Mesendoderm (in vitro differentiated cells): Measurements from ENCODE around the gene GNA14.
A peak's percentile ranks its signal among the peaks of the same experiment; 100 is the strongest.
"Not testable (repeated sequence)": the region's sequence is repeated elsewhere in the genome, so short reads cannot be mapped to it uniquely, and the experiment has no call there.

ENCODE experiments used
- DNase-seq: peaks from one replicate; pipeline ENCODE4 v3.0.0; 2013
- H2AK5ac ChIP-seq: 2 replicates; pipeline ENCODE4 v1.6.1; 2013; ENCODE audit warnings: low read length, inconsistent platforms
- H2BK120ac ChIP-seq: 2 replicates; pipeline ENCODE4 v1.6.1; 2013; ENCODE audit warnings: low read depth, mild to moderate bottlenecking, low read length, moderate library complexity, mixed read lengths
- H2BK15ac ChIP-seq: replicated peaks from 2 replicates; pipeline ENCODE4 v1.6.1; 2013; ENCODE audit warnings: low read depth, mild to moderate bottlenecking, moderate library complexity
- H2BK5ac ChIP-seq: 2 replicates; pipeline ENCODE4 v1.6.1; 2013; ENCODE audit warnings: low read length, inconsistent platforms
- H3K18ac ChIP-seq: 2 replicates; pipeline ENCODE4 v1.6.1; 2013; ENCODE audit warnings: mild to moderate bottlenecking, low read length, mixed read lengths
- H3K23ac ChIP-seq: one replicate; pipeline ENCODE4 v1.6.1; 2013; ENCODE audit warnings: low read length
- H3K27ac ChIP-seq: 2 replicates; pipeline ENCODE4 v1.5.1; 2013; ENCODE audit warnings: low read depth, mild to moderate bottlenecking, inconsistent platforms, low read length, moderate library complexity
- H3K27me3 ChIP-seq: 2 replicates; pipeline ENCODE4 v1.6.1; 2013; ENCODE audit warnings: low read length, control low read depth, mild to moderate bottlenecking, inconsistent platforms; ENCODE audit not compliant: insufficient read depth, poor library complexity
- H3K36me3 ChIP-seq: 2 replicates; pipeline ENCODE4 v1.6.1; 2013; ENCODE audit warnings: low read length, inconsistent platforms; ENCODE audit not compliant: control insufficient read depth, insufficient read depth
- H3K4ac ChIP-seq: one replicate; pipeline ENCODE4 v1.6.1; 2013; ENCODE audit warnings: low read depth, mild to moderate bottlenecking, low read length, moderate library complexity
- H3K4me1 ChIP-seq: 2 replicates; pipeline ENCODE4 v1.6.1; 2013; ENCODE audit warnings: low read depth, low read length, inconsistent platforms; ENCODE audit not compliant: control insufficient read depth
- H3K4me2 ChIP-seq: 2 replicates; pipeline ENCODE4 v1.6.1; 2013; ENCODE audit warnings: low read length
- H3K4me3 ChIP-seq: 2 replicates; pipeline ENCODE4 v1.5.1; 2013; ENCODE audit warnings: mild to moderate bottlenecking, low read length
- H3K56ac ChIP-seq: one replicate; pipeline ENCODE4 v1.6.1; 2013; ENCODE audit warnings: low read length
- H3K79me1 ChIP-seq: 2 replicates; pipeline ENCODE4 v1.6.1; 2013; ENCODE audit warnings: low read length, inconsistent platforms
- H3K79me2 ChIP-seq: 2 replicates; pipeline ENCODE4 v1.6.1; 2013; ENCODE audit warnings: mild to moderate bottlenecking, low read length; ENCODE audit not compliant: control insufficient read depth, insufficient read depth
- H3K9ac ChIP-seq: 2 replicates; pipeline ENCODE4 v1.6.1; 2013; ENCODE audit warnings: low read length, inconsistent platforms
- H4K5ac ChIP-seq: one replicate; pipeline ENCODE4 v1.6.1; 2013; ENCODE audit warnings: low read length
- H4K8ac ChIP-seq: one replicate; pipeline ENCODE4 v1.6.1; 2013; ENCODE audit warnings: low read depth, mild to moderate bottlenecking, control low read depth, low read length, moderate library complexity
- WGBS: extraction: QIAGEN DNeasy Blood & Tissue Kit; methylation state at CpG from one replicate; pipeline ENCODE4 v1.1.7; 2013; ENCODE audit warnings: low lambda C conversion rate, missing lambda C conversion rate; ENCODE audit not compliant: insufficient coverage; ENCODE audit errors: extremely low coverage; 5-methylcytosine and 5-hydroxymethylcytosine counted together

The GNA14 gene

DNA sequence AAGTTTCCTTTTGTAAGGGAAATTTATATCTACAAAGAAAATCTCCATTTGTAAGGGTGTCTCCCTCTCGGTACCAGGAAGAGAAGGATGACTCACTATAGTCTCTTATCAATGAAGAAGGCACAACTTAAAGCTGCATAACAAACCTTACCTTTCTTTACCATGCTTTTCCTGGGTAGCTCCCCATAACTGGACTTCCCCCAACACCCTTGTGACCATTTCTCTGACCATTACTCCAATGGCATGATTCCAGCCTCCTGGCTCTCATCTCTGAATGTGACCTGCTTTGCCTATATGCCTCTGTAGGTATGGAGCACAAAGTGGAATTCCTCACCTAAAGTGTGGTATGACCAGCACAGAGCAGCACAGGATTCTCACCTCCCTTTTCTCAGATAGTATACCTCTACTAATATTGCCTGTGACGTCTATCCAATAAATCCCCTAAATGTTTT, 62.8 kb downstream of the GNA14 start:
- Histone ChIP-seq H3K56ac (peak overlapping the region; percentile 50), H3K18ac (peak overlapping the region; percentile 78), H4K5ac (no peak overlapping the region), H3K36me3 (no peaks in the 10 kb centered on the region), H3K4me3 (no peak overlapping the region), H3K23ac (no peak overlapping the region), H3K9ac (no peak overlapping the region), H4K8ac (no peak overlapping the region), H2AK5ac (peak overlapping the region; percentile 4), H3K27ac (no peak overlapping the region), H3K79me2 (no peaks in the 10 kb centered on the region), H3K4me2 (no peak overlapping the region), H3K79me1 (no peaks in the 10 kb centered on the region), H3K4ac (peak overlapping the region; percentile 24), H3K27me3 (no peaks in the 10 kb centered on the region), H2BK120ac (no peak overlapping the region), H2BK15ac (peak overlapping the region; percentile 5), H3K4me1 (peaks cover 21% of the 10 kb centered on the region), H2BK5ac (peak overlapping the region; percentile 66)
- DNase-seq = peak; percentile 40
- no CpG with 5 or more reads among the region's 2 CpGs for WGBS

DNA sequence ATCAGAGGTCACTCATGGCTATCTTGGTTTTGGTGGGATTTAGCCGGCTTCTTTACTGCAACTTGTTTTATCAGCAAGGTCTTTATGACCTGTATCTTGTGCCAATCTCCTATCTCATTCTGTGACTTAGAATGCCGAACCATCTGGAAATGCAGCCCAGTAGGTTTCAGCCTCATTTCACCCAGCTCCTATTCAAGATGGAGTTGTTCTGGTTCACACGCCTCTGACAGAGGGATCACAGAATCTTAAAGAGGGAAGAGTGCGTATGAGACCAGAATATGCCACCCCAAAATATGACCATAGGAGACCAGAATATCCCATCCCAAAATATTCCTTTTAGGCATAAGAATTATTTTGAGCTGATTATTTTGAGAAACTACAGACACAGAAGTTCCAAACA, 63.2 kb downstream of the GNA14 start:
- not testable (repeated sequence) for H3K27me3 ChIP-seq, H4K8ac ChIP-seq, H3K27ac ChIP-seq, H2BK15ac ChIP-seq, H3K4me3 ChIP-seq, H3K79me1 ChIP-seq, H4K5ac ChIP-seq, H3K18ac ChIP-seq, H2AK5ac ChIP-seq, H3K36me3 ChIP-seq, H3K9ac ChIP-seq, H3K23ac ChIP-seq, H2BK120ac ChIP-seq, H3K4me2 ChIP-seq, H3K79me2 ChIP-seq, H2BK5ac ChIP-seq, H3K56ac ChIP-seq, H3K4ac ChIP-seq, DNase-seq
- H3K4me1 ChIP-seq = peaks cover 21% of the 10 kb centered on the region
- WGBS = no CpG with 5 or more reads among the region's 4 CpGs

DNA sequence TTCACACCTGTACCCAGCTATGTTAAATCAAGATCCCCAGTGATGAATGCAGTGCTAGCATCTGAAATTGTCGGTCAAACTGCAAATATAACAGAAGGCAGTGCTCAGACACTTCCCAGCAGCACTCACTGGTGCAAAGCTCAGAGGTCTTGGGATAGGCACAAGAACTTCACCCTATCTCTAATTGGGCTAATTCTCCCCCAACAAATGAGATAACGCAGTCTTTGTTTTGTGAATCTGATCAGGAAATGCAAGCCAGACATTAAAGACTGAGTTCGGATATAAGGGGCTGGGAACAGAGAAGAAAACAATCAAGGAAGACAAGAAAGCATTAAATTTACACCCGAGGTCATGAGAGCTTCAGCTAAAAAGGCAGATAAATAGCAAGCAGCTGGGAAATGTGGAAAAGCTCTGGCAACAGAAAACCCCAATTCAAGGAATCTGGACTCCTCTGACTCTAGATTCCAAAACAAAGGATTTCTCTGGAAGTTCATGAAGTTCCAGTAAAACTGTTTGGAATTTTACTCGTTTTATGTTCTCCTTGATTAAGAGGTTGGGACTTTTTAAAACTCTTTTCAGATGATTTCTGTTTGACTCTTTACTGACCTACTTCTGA, 65.1 kb downstream of the GNA14 start:
- Histone ChIP-seq H3K79me2 (no peaks in the 10 kb centered on the region), H2AK5ac (no peak overlapping the region), H3K36me3 (no peaks in the 10 kb centered on the region), H3K4me3 (no peak overlapping the region), H3K79me1 (no peaks in the 10 kb centered on the region), H3K56ac (no peak overlapping the region), H3K27me3 (no peaks in the 10 kb centered on the region), H3K4ac (peak overlapping the region; percentile 76), H3K9ac (peak overlapping the region; percentile 7), H3K23ac (no peak overlapping the region), H3K27ac (peak overlapping the region; percentile 35), H4K8ac (no peak overlapping the region), H2BK5ac (peak overlapping the region; percentile 87), H3K18ac (peak overlapping the region; percentile 81), H3K4me2 (no peak overlapping the region), H3K4me1 (peaks cover 15% of the 10 kb centered on the region), H4K5ac (no peak overlapping the region), H2BK15ac (no peak overlapping the region), H2BK120ac (peak overlapping the region; percentile 7)
- DNase-seq = peak; percentile 61
- no CpG with 5 or more reads among the region's 5 CpGs for WGBS

DNA sequence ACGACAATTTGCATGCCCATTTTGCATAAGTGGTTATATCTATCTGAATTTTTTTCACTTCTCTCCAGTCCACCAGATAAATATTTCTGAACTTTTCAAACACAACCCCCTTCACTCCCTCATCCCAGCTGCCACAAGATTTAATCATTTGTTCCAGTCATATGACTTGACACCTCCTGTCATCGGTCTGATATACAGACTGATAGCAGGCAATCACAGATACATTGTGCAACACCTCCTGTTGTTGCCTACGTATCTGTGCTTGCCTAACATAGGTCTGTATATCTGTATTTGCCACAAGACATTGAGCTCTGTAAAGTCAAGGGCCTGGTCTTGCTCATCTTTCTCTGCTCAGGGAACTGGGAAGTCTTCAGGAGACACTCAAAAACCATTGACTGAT, 65.6 kb downstream of the GNA14 start:
- Histone ChIP-seq H2AK5ac (no peak overlapping the region), H3K56ac (no peak overlapping the region), H2BK5ac (peak overlapping the region; percentile 26), H3K27me3 (no peaks in the 10 kb centered on the region), H3K23ac (no peak overlapping the region), H3K4me2 (no peak overlapping the region), H3K27ac (no peak overlapping the region), H2BK120ac (no peak overlapping the region), H2BK15ac (no peak overlapping the region), H3K4me3 (no peak overlapping the region), H4K5ac (no peak overlapping the region), H3K4me1 (peaks cover 10% of the 10 kb centered on the region), H4K8ac (no peak overlapping the region), H3K79me2 (no peaks in the 10 kb centered on the region), H3K4ac (peak overlapping the region; percentile 76), H3K36me3 (no peaks in the 10 kb centered on the region), H3K9ac (no peak overlapping the region), H3K18ac (peak overlapping the region; percentile 81), H3K79me1 (no peaks in the 10 kb centered on the region)
- no peak for DNase-seq
- WGBS = no CpG with 5 or more reads among the region's 3 CpGs

DNA sequence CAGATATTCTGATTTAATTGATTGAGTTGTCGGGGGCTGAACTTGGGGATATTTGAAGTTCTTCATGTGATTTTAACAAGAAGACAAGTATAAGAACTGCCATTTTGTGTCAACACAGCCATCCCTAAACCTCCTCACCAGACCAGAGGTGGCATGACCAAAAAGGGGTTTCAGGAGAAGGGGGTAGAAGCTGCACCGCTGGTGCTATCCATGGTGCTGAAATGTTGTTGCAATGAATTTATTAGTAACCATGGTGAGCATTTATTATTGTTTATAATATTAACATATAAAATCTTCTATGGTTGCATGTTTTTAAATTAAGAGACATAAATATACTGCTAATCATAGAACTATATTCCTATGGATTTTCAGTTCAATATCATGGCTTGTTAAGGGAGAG, 72.3 kb downstream of the GNA14 start:
- Histone ChIP-seq H3K4me1 (no peaks in the 10 kb centered on the region), H3K36me3 (no peaks in the 10 kb centered on the region), H3K4ac (no peak overlapping the region), H2AK5ac (no peak overlapping the region), H2BK120ac (no peak overlapping the region), H4K8ac (no peak overlapping the region), H3K56ac (no peak overlapping the region), H3K79me2 (no peaks in the 10 kb centered on the region), H3K27me3 (no peaks in the 10 kb centered on the region), H3K27ac (no peak overlapping the region), H3K4me2 (no peak overlapping the region), H3K79me1 (no peaks in the 10 kb centered on the region), H2BK5ac (no peak overlapping the region), H3K23ac (no peak overlapping the region), H3K9ac (no peak overlapping the region), H2BK15ac (no peak overlapping the region), H3K18ac (no peak overlapping the region), H4K5ac (no peak overlapping the region), H3K4me3 (no peak overlapping the region)
- WGBS = no CpG with 5 or more reads among the region's 2 CpGs
- DNase-seq = peak; percentile 65

DNA sequence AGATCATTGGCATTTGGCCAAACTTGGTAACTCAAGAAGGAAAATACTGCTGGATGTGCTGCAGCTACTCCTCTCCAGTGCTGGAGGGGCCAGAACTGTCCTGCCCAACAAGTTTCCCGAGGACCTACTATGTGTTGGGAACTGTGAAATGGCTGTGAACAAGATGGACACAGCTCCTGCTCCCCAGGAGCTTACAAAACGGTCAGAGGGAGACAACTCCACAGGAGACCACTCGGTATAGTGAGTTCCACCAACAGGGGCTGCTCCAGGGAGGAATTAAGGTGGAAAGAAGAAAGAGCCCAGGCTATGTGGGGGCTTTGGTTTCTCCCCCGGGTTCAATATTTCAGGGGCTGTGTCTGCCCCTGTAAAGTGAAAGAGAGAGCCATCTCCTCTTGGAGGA, 78.8 kb downstream of the GNA14 start:
- no peaks in the 10 kb centered on the region for H3K4me1 ChIP-seq
- no peak overlapping the region for H3K18ac ChIP-seq
- H3K4me3 ChIP-seq = no peak overlapping the region
- H3K36me3 ChIP-seq = no peaks in the 10 kb centered on the region
- H4K5ac ChIP-seq = no peak overlapping the region
- H3K9ac ChIP-seq = no peak overlapping the region
- H3K27ac ChIP-seq = no peak overlapping the region
- no peak overlapping the region for H3K4me2 ChIP-seq
- H3K27me3 ChIP-seq = no peaks in the 10 kb centered on the region
- no peak overlapping the region for H2AK5ac ChIP-seq
- no peak overlapping the region for H2BK5ac ChIP-seq
- no peak overlapping the region for H2BK15ac ChIP-seq
- no peak overlapping the region for H3K4ac ChIP-seq
- H3K23ac ChIP-seq = no peak overlapping the region
- no peaks in the 10 kb centered on the region for H3K79me1 ChIP-seq
- H3K56ac ChIP-seq = peak overlapping the region; percentile 11
- no peak for DNase-seq
- no peaks in the 10 kb centered on the region for H3K79me2 ChIP-seq
- H4K8ac ChIP-seq = no peak overlapping the region
- H2BK120ac ChIP-seq = no peak overlapping the region
- WGBS = no CpG with 5 or more reads among the region's 4 CpGs
